GM10847 (cell line): ENCODE measurements around the gene CDR2L.

Experiments
- POLR2A ChIP-seq: IDR thresholded peaks from 2 replicates; pipeline ENCODE4 v1.6.1; 2011; ENCODE audit not compliant: insufficient read length; ENCODE audit errors: extremely low read depth

Gene CDR2L

GRCh38 chr17:74987418-74987908, at the start of gene CDR2L:
TSS of gene CDR2L (plus strand) at chr17:74987632. CDS start at chr17:74988044, 412 bp downstream.
- TF ChIP-seq POLR2A, result no peak

DNA sequence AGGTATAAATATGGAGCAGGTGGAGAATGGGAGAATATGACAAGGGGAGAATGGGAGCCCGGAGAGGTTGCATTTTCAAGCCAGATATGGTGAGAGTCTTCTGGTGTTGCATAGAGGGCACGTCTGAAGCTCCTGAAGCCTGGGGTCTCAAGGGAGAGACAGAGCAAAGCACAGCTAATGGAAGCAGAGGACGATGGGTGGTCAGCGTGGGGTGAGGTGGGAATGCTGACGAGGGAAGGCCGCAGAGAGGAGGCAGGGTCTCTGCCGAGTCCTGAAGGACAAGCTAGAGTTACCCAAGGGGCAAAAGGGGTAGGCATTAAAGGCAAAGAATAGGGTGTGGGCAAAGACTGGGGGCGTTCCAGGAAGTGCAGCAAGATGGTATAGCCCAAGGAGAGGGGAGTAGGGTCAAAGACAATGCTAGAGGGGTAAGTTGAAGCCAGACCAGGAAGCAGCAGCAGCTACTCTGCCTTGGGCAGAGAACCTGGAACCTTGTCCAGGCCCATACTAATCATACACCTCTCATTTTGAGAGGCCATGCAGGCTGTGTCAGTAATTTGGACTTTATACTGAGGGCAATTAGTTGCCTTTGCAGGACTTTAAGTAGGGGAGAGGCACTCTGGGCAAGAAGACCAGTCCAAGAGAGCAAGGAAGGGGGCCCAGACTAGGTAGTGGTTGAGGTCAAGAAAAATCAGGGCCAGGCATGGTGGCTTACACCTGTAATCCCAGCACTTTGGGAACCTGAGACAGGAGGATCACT, 49.1 kb upstream of the CDR2L start:
- no peak for TF ChIP-seq POLR2A

DNA sequence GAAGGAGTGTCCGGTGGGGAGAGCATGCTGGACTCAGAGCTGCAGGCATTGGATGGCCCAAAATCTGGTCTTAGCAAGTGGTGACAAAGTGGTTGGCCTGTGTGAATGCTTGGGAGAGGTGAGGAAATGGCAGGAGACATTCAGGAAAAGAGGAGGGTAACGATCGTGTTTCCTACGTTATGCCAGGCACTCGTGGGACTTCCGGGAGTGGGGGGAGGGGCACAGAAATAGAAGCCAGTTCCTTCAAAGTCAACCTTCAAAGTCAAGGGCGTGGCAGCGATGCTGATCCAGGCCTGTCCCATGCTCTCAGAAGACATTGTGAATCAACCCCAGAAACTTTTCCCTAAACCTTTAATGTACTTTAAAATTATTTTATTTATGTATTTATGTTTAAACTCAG, 47.9 kb upstream of the CDR2L start:
- no peak for TF ChIP-seq POLR2A

- TF ChIP-seq POLR2A, result no peak
Observed at GRCh38 chr17:74941128-74941725, 46.2 kb upstream of the CDR2L start.

- no peak for TF ChIP-seq POLR2A
Observed at GRCh38 chr17:74943808-74944522, 43.5 kb upstream of the CDR2L start.

GRCh38 chr17:74945543-74945942, 41.9 kb upstream of the CDR2L start:
- no peak for TF ChIP-seq POLR2A

DNA sequence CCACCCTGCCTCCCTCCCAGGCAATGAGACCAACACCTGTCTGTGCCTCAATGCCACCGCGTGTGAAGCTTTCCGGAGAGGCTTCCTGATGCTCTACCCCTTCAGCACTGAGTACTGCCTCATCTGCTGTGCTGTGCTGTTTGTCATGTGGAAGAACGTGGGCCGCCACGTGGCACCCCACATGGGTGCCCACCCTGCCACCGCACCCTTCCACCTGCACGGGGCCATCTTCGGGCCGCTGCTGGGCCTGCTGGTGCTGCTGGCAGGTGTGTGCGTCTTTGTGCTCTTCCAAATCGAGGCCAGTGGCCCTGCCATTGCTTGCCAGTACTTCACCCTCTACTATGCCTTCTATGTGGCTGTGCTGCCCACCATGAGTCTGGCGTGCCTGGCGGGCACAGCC, 40.8 kb upstream of the CDR2L start:
- no peak for TF ChIP-seq POLR2A

DNA sequence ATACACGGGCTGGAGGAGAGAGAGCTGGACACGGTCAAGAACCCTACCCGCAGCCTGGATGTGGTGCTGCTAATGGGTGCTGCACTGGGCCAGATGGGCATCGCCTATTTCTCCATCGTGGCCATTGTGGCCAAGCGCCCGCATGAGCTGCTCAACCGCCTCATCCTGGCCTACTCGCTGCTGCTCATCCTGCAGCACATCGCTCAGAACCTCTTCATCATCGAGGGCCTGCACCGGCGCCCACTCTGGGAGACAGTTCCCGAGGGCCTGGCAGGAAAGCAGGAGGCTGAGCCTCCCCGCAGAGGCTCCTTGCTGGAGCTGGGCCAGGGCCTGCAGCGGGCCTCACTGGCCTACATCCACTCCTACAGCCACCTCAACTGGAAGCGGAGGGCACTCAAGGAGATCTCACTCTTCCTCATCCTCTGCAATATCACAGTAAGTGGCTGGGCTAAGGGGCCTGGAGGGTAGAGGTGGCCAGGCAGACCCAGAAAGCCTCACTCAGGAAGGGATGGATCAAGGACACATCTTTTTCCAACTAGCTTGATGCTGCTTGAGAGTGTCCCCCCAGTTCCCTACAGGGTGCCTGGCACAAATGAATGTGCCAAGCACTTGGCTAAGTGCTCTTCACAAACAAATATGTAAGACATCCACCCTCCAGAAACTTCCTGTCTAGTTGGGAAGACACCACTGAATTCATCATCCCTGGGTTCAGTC, 40.2 kb upstream of the CDR2L start:
- TF ChIP-seq POLR2A, result no peak

GRCh38 chr17:74949455-74950115, 37.8 kb upstream of the CDR2L start:
- TF ChIP-seq POLR2A, result no peak

- no peak for TF ChIP-seq POLR2A
Observed at GRCh38 chr17:74950207-74950606, 37.2 kb upstream of the CDR2L start.

GRCh38 chr17:74951065-74951464, 36.4 kb upstream of the CDR2L start:
- TF ChIP-seq POLR2A, result no peak

- no peak for TF ChIP-seq POLR2A
Observed at GRCh38 chr17:74951680-74952421, 35.6 kb upstream of the CDR2L start.

GRCh38 chr17:74952431-74953133, 34.9 kb upstream of the CDR2L start:
- TF ChIP-seq POLR2A, result no peak
